CD4-positive, alpha-beta T cell treated with Interleukin-21 for 1 hour (primary cell): Measurements from ENCODE around the gene FAM131A.

ENCODE experiments used
- DNase-seq: peaks from one replicate; pipeline ENCODE4 v3.0.0-alpha.2; 2020

FAM131A gene

GRCh38 chr3:184379358-184380184 lies 42.2 kb downstream of the FAM131A start, which contains the start of gene CHRD:
TSS of gene CHRD (plus strand) at chr3:184380054. CDS start at chr3:184380319, 265 bp downstream.
- DNase-seq = no peak

- DNase-seq = peak; percentile 17
Observed at GRCh38 chr3:184380185-184380626, 42.8 kb downstream of the FAM131A start.

GRCh38 chr3:184380627-184381260 lies 43.3 kb downstream of the FAM131A start:
- DNase-seq = no peak

GRCh38 chr3:184381261-184382224 lies 44.1 kb downstream of the FAM131A start:
- DNase-seq = no peak

- DNase-seq = no peak
Observed at GRCh38 chr3:184382326-184383032, 45.1 kb downstream of the FAM131A start.

GRCh38 chr3:184383033-184383740 lies 45.8 kb downstream of the FAM131A start:
- DNase-seq = no peak

- DNase-seq = no peak
Observed at GRCh38 chr3:184384342-184384741, 46.9 kb downstream of the FAM131A start.

GRCh38 chr3:184384856-184385422 lies 47.5 kb downstream of the FAM131A start:
- no peak for DNase-seq

GRCh38 chr3:184386047-184386806 lies 48.8 kb downstream of the FAM131A start:
- no peak for DNase-seq

GRCh38 chr3:184387174-184387714 lies 49.8 kb downstream of the FAM131A start:
- DNase-seq = no peak

- DNase-seq = no peak
Observed at GRCh38 chr3:184388164-184388935, 51.0 kb downstream of the FAM131A start.

- DNase-seq = no peak
Observed at GRCh38 chr3:184388936-184389230, 51.5 kb downstream of the FAM131A start.

- no peak for DNase-seq
Observed at GRCh38 chr3:184389384-184389783, 52.0 kb downstream of the FAM131A start.

GRCh38 chr3:184389935-184390528 lies 52.6 kb downstream of the FAM131A start:
- no peak for DNase-seq

GRCh38 chr3:184391266-184391665 lies 53.9 kb downstream of the FAM131A start:
- DNase-seq = no peak

- DNase-seq = no peak
Observed at GRCh38 chr3:184395320-184395660, 57.9 kb downstream of the FAM131A start.
